ENCODE measurements around the gene ZNF502.
"Not testable (repeated sequence)": the region's sequence is repeated elsewhere in the genome, so short reads cannot be mapped to it uniquely, and the experiment has no call there.

Gene ZNF502

GRCh38 chr3:44712455-44713075 is at the start of gene ZNF502:
TSS of gene ZNF502 (plus strand) at chr3:44712660. CDS start at chr3:44720262, 7,602 bp downstream.
- DNase-seq = peak; percentile 82

DNA sequence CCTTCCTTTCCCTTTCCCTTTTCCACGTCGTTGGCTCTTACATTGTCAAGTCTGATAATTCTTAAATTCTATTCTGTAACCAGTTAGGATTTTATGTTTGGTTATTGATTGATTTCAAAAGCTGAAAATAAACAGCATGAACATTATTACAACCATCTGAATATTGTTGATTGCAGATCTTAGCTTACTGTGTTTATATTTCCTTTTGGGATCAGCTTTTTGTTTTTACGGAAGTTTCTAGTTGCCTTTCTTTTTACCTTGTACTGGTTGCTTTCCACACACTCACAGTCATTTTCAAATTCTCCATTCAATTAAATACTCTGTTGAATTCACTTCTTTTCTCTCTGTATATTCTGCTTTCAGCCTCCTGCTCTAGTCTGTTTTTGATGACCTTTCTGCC is 47.3 kb upstream of the ZNF502 start:
- DNase-seq = no peak

DNA sequence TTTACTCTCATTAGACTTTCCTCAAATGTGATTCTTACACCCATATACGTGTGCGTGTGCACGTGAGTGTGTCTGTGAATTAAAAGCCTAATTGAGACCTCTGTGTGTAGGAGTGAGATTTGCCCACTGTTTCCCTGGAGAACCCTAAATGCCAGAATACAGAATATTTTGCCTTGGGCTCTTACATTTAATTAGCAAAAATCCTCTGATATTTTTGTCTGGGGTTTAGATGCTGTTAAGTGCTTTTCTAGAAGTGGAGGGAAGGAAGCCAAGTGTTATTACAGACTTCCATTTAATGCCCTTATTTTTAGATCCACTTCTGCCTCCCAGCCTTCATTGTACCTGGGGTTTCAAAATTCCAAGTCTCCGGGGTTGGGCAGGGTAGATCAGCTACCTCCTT is 46.1 kb upstream of the ZNF502 start:
- no peak for DNase-seq

GRCh38 chr3:44669760-44670159 is 42.7 kb upstream of the ZNF502 start:
- DNase-seq = no peak

- not testable (repeated sequence) for DNase-seq
Measured at GRCh38 chr3:44673466-44673865, 39.0 kb upstream of the ZNF502 start.

DNA sequence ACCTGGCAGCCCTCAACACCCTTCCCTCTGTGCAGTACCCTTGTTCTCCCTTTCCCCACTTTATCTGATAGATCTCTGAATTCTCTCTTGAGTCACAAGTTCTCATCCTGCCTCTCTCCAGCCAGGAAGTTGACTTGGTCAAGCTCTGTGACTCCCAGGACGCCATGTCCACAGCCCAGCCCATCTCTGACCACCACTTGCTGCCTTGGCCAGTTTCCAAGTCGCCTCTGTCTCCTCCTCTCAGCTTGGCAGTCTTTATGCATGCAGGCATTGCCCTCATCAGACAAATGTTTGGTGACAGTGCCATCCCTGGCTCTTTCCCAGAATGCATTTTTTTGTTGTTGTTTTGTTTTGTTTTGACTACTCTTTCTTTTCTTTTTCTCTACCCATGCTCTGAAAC is 38.2 kb upstream of the ZNF502 start:
- no peak for DNase-seq

- no peak for DNase-seq
Measured at GRCh38 chr3:44678480-44679116, 33.9 kb upstream of the ZNF502 start.

GRCh38 chr3:44680921-44681455 is 31.5 kb upstream of the ZNF502 start:
- no peak for DNase-seq

DNA sequence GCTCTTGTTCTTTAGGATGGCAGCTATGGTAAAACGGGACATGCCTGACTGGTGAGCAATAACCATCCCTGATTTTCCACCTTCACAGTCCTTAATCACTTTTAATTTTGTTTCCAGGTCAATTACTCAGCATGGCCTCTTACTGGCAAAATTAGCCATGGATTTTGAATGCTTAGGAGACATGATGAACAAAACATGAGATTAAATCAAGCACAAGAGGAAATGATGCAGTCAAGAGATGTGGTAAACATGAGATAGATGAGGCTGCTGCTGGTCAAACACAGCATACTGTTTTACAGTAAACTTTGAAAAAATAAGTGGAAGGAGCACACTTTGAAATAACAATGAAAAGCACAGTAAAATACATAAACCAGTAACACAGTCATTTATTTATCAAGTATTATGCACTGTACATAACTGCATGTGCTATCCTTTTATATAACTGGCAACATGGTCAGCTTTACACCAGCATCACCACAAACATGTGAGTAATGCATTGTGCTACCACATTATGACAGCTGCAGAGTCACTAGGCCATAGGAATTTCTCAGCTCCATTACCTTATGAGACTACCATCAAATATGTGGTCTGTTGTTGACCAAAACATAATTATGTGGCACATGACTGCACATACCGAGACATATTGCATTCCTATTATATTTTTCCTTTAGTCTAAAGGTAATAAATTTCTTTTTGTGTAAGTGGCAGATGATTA is 30.1 kb upstream of the ZNF502 start:
- peak; percentile 43 for DNase-seq

GRCh38 chr3:44685128-44685800 is 27.2 kb upstream of the ZNF502 start:
- DNase-seq = no peak

- no peak for DNase-seq
Measured at GRCh38 chr3:44687898-44688297, 24.6 kb upstream of the ZNF502 start.

DNA sequence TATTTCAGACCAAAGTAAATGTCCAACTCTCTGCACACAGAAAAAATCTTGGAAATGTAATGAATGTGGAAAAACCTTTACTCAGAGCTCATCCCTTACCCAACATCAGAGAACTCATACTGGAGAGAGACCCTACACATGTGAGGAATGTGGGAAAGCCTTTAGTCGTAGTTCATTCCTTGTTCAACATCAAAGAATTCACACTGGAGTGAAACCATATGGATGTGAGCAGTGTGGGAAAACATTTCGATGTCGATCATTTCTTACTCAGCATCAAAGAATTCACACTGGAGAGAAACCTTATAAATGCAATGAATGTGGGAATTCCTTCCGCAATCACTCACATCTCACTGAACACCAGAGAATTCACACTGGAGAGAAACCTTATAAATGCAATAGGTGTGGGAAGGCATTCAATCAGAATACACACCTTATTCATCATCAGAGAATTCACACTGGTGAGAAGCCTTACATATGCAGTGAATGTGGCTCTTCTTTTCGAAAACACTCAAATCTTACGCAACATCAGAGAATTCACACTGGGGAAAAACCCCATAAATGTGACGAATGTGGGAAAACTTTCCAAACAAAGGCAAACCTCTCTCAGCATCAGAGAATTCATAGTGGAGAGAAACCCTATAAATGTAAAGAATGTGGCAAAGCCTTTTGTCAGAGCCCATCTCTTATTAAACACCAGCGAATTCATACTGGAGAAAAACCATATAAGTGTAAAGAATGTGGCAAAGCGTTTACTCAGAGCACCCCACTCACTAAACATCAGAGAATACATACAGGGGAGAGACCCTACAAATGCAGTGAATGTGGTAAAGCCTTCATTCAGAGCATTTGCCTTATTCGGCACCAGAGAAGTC is 9.0 kb downstream of the ZNF502 start:
- DNase-seq = no peak

- no peak for DNase-seq
Measured at GRCh38 chr3:44722103-44722401, 9.6 kb downstream of the ZNF502 start.

GRCh38 chr3:44729384-44729910 is 17.0 kb downstream of the ZNF502 start, which contains the start of gene ZNF501:
TSS of gene ZNF501 (plus strand) at chr3:44729635. CDS start at chr3:44734422, 4,787 bp downstream.
- peak; percentile 80 for DNase-seq

- DNase-seq = no peak
Measured at GRCh38 chr3:44734646-44735168, 22.2 kb downstream of the ZNF502 start.

DNA sequence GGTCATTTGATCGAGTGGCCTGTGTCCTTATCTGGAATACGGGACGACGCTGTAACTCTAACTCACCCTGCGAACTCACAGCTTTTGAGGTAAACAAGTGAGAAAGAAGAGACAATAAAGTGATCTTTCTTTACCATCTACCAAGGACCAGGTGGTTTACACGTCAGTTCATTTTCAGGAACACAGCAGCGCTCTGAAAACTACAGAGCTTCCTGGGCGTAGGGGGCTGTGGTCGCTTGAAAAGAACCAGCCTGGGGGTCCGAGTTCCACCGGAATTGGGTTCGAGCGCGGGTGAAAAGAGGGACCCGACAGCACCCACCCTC is 48.6 kb downstream of the ZNF502 start:
- DNase-seq = no peak

- DNase-seq = peak; percentile 90
Measured at GRCh38 chr3:44761424-44762169, 49.1 kb downstream of the ZNF502 start, which contains the start of the genes KIAA1143 and KIF15. TSS of gene KIAA1143 (minus strand) at chr3:44761619. CDS start at chr3:44761602, 17 bp downstream. TSS of gene KIF15 (plus strand) at chr3:44761794. CDS start at chr3:44761866, 72 bp downstream.

GRCh38 chr3:44762170-44762677 is 49.8 kb downstream of the ZNF502 start:
- DNase-seq = no peak

GRCh38 chr3:44762690-44763089 is 50.2 kb downstream of the ZNF502 start:
- DNase-seq = no peak

DNA sequence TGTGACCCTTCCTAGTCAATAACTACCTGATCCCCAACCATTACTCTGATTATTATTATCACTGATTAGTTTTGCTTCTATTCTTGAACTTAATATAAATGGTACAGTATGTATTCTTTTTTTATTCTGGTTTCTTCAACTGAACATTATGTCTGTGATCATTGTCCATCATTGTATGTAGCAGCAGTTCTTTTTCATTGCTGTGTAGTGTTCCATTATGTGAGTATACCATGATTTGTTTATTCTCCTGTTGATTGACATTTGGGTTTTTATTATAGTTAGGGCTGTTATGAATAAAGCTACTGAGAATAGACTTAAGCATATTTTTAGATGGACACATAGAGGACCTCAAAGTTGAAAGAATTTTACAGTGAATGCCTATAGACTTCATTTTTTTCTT is 51.8 kb downstream of the ZNF502 start:
- no peak for DNase-seq

All from NCI-H226 (cell line).